ENCODE data around the gene LSM5. TPM values are rescaled to one million over a fixed set of nuclear protein-coding genes. Genes with fewer than 3 reads are reported as not detected.
A peak's percentile ranks its signal among the peaks of the same experiment; 100 is the strongest.
"Not testable (repeated sequence)": the region's sequence is repeated elsewhere in the genome, so short reads cannot be mapped to it uniquely, and the experiment has no call there.

The LSM5 gene
- total RNA-seq, 1 donor from 2014 or later, result 32.7 TPM

DNA sequence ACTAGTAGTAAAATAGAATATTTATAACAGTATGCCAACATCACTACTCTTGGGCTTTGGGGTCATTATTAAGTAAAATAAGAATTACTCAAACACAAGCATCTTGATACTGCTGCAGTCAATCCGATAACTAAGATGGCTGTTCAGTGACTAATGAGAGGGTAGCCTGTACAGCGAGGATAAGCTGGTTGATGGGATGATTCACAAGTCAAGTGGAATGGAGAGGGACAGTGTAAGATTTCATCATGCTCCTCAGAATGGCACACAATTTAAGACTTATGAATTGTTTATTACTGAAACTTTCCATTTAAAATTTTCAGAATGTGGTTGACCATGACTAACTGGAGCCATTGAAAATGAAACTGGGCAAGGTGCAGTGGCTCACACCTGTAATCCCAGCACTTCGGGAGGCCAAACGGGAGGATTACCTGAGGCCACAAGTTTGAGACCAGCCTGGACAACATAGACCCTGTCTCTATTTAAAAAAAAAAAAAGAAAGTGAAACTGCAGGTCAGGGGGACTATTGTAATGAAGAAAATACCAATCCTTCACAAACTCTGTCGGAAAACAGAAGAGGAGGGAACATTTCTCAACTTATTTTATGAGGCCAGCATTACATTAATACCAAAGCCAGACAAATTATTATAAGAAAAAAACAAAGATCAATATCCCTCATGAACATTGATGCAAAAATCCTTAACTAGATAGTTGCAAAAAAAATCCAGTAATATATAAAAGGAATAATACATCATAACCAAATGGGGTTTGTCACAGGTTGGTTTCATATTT lies 16.3 kb upstream of the LSM5 start:
- Mint-ChIP-seq H3K9me3 (ENCODE audit: low read depth) (no peaks in the 10 kb centered on the region), H3K4me1 (ENCODE audit: low read depth) (peaks cover 31% of the 10 kb centered on the region), H3K27ac (ENCODE audit: unreplicated experiment) (peak overlapping the region; percentile 92), H3K36me3 (ENCODE audit: low read depth) (no peaks in the 10 kb centered on the region), H3K4me3 (ENCODE audit: unreplicated experiment) (peak overlapping the region; percentile 31), H3K27me3 (ENCODE audit: low read depth) (no peaks in the 10 kb centered on the region)
- TF ChIP-seq, protein P1, sequence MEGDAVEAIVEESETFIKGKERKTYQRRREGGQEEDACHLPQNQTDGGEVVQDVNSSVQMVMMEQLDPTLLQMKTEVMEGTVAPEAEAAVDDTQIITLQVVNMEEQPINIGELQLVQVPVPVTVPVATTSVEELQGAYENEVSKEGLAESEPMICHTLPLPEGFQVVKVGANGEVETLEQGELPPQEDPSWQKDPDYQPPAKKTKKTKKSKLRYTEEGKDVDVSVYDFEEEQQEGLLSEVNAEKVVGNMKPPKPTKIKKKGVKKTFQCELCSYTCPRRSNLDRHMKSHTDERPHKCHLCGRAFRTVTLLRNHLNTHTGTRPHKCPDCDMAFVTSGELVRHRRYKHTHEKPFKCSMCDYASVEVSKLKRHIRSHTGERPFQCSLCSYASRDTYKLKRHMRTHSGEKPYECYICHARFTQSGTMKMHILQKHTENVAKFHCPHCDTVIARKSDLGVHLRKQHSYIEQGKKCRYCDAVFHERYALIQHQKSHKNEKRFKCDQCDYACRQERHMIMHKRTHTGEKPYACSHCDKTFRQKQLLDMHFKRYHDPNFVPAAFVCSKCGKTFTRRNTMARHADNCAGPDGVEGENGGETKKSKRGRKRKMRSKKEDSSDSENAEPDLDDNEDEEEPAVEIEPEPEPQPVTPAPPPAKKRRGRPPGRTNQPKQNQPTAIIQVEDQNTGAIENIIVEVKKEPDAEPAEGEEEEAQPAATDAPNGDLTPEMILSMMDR (IDR thresholded peaks at IDR 0.05), result no peak
- no peak for DNase-seq (ENCODE audit: low spot score)

DNA sequence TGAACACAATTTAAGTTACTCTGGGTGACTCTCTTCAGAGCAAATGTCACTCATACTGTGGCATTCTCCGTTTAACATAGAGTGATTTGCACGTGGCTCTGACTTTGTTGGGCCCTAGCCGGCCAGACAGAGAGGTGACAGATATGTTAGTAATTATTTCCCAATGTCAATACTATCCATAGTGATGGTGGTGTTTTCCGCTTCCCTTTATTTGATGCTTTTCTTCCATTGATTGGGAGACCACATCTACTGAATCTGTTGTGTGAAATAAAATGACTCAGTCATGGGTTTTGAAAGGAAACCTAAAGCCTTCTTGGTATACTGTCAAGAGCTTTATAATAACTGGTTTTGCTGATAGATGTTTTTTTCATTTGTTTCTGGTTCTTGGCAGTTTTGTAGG lies 12.5 kb upstream of the LSM5 start:
- Mint-ChIP-seq H3K9me3 (ENCODE audit: low read depth) (no peaks in the 10 kb centered on the region), H3K4me1 (ENCODE audit: low read depth) (peaks cover 44% of the 10 kb centered on the region), H3K27ac (ENCODE audit: unreplicated experiment) (peak overlapping the region; percentile 66), H3K4me3 (ENCODE audit: unreplicated experiment) (no peak overlapping the region), H3K27me3 (ENCODE audit: low read depth) (no peaks in the 10 kb centered on the region), H3K36me3 (ENCODE audit: low read depth) (peaks cover 2% of the 10 kb centered on the region)
- TF ChIP-seq, protein P1 (IDR thresholded peaks at IDR 0.05), result no peak
- no peak for DNase-seq (ENCODE audit: low spot score)

DNA sequence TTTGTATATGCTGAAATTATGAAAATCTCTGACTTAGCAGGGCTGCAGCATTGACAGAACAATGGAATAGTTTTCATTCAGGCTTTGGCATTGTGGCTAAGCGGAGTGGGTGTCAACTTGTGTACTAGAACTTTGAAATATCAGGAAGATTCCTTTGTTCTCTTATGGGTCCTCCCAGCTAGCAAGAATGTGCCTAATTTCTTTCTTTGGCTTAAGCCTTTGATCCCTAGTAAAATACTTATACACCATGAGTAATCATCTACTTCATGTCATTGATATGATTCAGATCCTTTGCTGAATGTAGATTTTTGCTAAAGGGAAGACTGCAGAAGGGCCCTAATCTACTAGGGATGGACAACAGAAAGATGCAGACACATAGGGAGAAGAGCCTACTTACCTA lies 11.3 kb upstream of the LSM5 start:
- Mint-ChIP-seq H3K27ac (ENCODE audit: unreplicated experiment) (peak overlapping the region; percentile 49), H3K4me1 (ENCODE audit: low read depth) (peaks cover 44% of the 10 kb centered on the region), H3K27me3 (ENCODE audit: low read depth) (no peaks in the 10 kb centered on the region), H3K36me3 (ENCODE audit: low read depth) (peaks cover 2% of the 10 kb centered on the region), H3K4me3 (ENCODE audit: unreplicated experiment) (peak overlapping the region; percentile 18), H3K9me3 (ENCODE audit: low read depth) (no peaks in the 10 kb centered on the region)
- TF ChIP-seq, protein P1 (IDR thresholded peaks at IDR 0.05), result no peak
- DNase-seq (ENCODE audit: low spot score), result no peak

DNA sequence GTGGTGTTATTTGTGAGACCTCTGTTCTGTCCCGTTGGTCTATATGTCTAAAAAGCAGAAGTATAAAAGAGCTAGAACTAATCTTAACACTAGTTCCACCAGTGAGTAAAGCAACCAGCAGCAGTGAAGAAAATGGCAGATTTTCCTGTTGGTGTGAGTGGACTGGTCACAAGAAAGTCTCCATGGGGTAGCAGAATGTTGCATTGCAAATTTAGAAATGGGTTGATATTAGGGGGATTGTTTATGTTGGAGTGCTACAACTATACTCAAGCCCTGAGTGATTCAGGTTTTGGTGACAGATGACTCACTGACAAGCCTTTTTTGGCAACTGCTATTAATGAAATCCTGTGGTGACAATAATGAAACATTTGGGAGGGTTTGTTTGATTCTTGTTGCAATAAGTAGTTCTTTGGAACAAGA lies 10.8 kb upstream of the LSM5 start:
- TF ChIP-seq, protein P1 (IDR thresholded peaks at IDR 0.05), result no peak
- H3K27ac Mint-ChIP-seq (ENCODE audit: unreplicated experiment), result peak overlapping the region; percentile 49
- H3K27me3 Mint-ChIP-seq (ENCODE audit: low read depth), result no peaks in the 10 kb centered on the region
- no peak overlapping the region for H3K4me3 Mint-ChIP-seq (ENCODE audit: unreplicated experiment)
- peaks cover 2% of the 10 kb centered on the region for H3K36me3 Mint-ChIP-seq (ENCODE audit: low read depth)
- H3K9me3 Mint-ChIP-seq (ENCODE audit: low read depth), result no peaks in the 10 kb centered on the region
- no peak for DNase-seq (ENCODE audit: low spot score)
- H3K4me1 Mint-ChIP-seq (ENCODE audit: low read depth), result peaks cover 44% of the 10 kb centered on the region

DNA sequence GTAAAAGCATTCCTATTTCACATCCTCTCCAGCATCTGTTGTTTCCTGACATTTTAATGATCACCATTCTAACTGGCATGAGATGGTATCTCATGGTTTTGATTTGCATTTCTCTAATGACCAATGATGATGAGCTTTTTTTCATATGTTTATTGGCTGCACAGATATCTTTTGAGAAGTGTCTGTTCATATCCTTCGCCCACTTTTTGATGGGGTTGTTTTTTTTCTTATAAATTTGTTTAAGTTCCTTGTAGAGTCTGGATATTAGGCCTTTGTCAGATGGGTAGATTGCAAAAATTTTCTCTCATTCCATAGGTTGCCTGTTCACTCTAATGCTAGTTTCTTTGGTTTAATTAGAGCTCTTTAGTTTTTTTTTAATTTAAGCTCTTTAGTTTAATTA lies 10.0 kb upstream of the LSM5 start:
- H3K27ac Mint-ChIP-seq (ENCODE audit: unreplicated experiment); H3K4me3 Mint-ChIP-seq (ENCODE audit: unreplicated experiment); H3K36me3 Mint-ChIP-seq (ENCODE audit: low read depth); H3K9me3 Mint-ChIP-seq (ENCODE audit: low read depth); H3K27me3 Mint-ChIP-seq (ENCODE audit: low read depth); DNase-seq (ENCODE audit: low spot score): not testable (repeated sequence)
- peaks cover 44% of the 10 kb centered on the region for H3K4me1 Mint-ChIP-seq (ENCODE audit: low read depth)

DNA sequence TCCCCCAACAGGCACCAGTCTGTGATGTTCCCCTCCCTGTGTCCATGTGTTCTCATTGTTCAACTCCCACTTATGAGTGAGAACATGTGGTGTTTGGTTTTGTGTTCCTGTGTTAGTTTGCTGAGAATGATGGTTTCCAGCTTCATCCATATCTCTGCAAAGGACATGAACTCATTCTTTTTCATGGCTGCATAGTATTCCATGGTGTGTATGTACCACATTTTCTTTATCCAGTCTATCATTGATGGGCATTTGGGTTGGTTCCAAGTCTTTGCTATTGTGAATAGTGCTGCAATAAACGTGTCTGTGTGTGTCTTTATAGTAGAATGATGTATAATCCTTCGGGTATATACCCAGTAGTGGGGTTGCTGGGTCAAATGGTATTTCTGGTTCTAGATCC lies 9.6 kb upstream of the LSM5 start:
- H3K4me3 Mint-ChIP-seq (ENCODE audit: unreplicated experiment); H3K9me3 Mint-ChIP-seq (ENCODE audit: low read depth); H3K27me3 Mint-ChIP-seq (ENCODE audit: low read depth); H3K36me3 Mint-ChIP-seq (ENCODE audit: low read depth); DNase-seq (ENCODE audit: low spot score); H3K27ac Mint-ChIP-seq (ENCODE audit: unreplicated experiment): not testable (repeated sequence)
- H3K4me1 Mint-ChIP-seq (ENCODE audit: low read depth), result peaks cover 44% of the 10 kb centered on the region

Data from chondrocyte (in vitro differentiated cells).